GM12891 (cell line): ENCODE results near the gene FMN1.

Experiments
- POLR2A ChIP-seq: IDR thresholded peaks from 2 replicates; pipeline ENCODE4 v1.6.1; 2011; ENCODE audit warnings: low read depth, low read length, control low read depth
- POLR2AphosphoS5 ChIP-seq: IDR thresholded peaks from 2 replicates; pipeline ENCODE4 v1.6.1; 2011; ENCODE audit warnings: low read depth, low read length, control low read depth

GRCh38 chr15:32729700-32730395, 464.7 kb downstream of the FMN1 start:
- TF ChIP-seq POLR2AphosphoS5 (no peak), POLR2A (no peak)
